PC-3 (cell line): ENCODE data around the gene BTBD16.

Experiments
- CTCF ChIP-seq: fragments of 300-600 bp; sonication (generic); conservative IDR thresholded peaks from 2 replicates; pipeline ENCODE4 v1.5.1; 2017; ENCODE audit warnings: antibody characterized with exemption, low read depth, mild to moderate bottlenecking, low read length
- EZH2 ChIP-seq: fragments of 300-600 bp; sonication (generic); IDR thresholded peaks from one replicate; pipeline ENCODE4 v1.6.1; 2017; ENCODE audit warnings: antibody characterized with exemption, mild to moderate bottlenecking, low read length; ENCODE audit not compliant: unreplicated experiment
- EZH2phosphoT487 ChIP-seq: fragments of 300-600 bp; sonication (generic); IDR thresholded peaks from 2 replicates; pipeline ENCODE4 v1.6.1; 2018; ENCODE audit warnings: mild to moderate bottlenecking, antibody characterized with exemption, low read length, borderline replicate concordance

GRCh38 chr10:122386514-122386913, 115.4 kb downstream of the BTBD16 start:
- TF ChIP-seq CTCF (no peak), EZH2 (no peak), EZH2phosphoT487 (no peak)
